ENCODE data around the gene MAGEA4.

DNA sequence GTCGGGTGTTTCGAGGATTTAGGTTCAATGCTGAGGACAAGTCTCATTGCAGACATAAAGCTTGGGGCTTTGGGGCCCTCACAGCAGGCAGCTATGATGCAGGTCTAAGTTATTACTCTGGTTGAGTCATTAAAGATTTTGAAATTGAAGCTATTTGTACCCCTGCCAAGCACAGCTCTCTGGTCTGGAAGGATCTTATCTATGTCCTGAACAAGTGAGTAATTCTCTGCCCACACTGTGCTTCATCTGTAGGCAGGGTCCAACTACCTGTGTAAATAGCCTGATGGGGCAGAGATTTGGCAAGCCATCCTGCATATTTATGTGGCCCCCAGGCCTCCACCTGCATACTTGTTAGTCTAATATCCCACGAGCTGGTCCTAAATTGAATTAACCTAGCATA lies 41.4 kb upstream of the MAGEA4 start:
- TF ChIP-seq, protein P1, sequence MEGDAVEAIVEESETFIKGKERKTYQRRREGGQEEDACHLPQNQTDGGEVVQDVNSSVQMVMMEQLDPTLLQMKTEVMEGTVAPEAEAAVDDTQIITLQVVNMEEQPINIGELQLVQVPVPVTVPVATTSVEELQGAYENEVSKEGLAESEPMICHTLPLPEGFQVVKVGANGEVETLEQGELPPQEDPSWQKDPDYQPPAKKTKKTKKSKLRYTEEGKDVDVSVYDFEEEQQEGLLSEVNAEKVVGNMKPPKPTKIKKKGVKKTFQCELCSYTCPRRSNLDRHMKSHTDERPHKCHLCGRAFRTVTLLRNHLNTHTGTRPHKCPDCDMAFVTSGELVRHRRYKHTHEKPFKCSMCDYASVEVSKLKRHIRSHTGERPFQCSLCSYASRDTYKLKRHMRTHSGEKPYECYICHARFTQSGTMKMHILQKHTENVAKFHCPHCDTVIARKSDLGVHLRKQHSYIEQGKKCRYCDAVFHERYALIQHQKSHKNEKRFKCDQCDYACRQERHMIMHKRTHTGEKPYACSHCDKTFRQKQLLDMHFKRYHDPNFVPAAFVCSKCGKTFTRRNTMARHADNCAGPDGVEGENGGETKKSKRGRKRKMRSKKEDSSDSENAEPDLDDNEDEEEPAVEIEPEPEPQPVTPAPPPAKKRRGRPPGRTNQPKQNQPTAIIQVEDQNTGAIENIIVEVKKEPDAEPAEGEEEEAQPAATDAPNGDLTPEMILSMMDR (IDR thresholded peaks at IDR 0.05; ENCODE audit: borderline replicate concordance, extremely low read depth, low read length, poor library complexity, severe bottlenecking) = no peak
- no peak for TF ChIP-seq EZH2 (IDR thresholded peaks at IDR 0.05; ENCODE audit: borderline replicate concordance, low read depth, low read length, severe bottlenecking)

Data from DND-41 (cell line).